Measurements from ENCODE around the gene CLDN12.

CLDN12 gene

DNA sequence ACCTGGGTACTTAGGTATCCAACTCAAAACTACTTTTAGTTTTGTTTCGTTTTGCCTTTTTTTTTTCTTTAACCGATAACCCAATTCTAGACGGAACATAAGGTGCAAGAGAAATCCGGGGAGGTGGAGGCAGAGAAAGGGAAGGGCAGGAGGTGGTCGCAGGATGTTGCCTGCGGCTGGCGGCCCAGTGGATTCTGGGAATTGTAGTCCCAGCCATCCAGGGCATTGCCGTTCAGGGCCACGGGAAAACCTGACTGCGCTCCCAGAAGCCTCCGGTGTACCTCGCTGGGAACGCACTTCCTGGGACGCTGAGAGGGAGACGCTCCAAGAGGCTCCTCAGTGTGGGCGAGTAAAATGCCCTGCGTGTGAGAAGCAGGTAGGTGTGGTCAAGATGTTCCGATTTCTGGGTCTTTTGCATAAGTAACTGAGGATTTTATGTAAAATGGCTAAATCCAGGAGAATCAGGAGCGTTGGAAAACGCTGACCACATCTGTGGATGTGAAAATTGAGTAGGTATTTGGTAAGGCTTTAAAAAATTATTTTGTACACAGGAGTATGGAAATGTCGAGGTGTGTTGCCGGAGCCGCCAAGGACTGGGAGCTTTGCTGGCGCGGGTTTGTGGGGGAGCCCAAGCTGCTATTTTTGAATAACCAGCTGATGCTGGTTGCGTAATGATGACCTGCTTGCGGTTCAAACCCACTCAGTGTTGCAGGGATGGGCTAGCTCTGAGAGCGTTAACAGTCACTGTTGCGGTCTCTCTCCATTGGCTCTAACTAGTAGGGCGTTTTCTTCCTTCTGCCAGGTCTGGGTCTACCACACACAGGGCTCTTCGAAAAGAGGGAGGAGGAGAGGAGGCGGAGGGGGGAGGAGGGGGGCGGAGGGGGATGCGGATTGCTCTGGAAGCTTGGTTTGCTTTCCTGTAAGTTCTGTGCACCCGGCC is at the start of gene CLDN12:
Gene CLDN12 (plus strand): TSS at position 288 of the 940 bp plus-strand sequence. CDS start 9,216 bp downstream, outside the sequence.
- DNase-seq = peak; percentile 84

DNA sequence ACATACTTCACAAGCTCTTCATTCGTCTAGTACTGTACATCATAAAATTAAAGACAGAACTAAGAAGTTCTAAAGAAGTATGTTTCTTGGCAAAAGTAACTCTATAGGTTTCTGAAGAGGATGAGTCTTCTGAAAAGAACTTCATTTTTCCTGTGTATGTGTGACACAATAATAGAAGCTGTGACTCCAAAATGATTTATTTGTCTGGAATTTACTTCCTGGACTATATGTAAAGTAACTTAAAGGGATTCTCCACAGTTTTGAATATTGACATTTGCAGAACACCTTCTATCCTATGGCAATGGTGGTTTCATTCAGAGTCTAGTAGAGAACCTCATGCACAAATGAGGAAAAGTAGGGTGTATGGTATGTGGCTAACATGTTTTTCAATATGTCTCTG is 19.8 kb upstream of the CLDN12 start:
- DNase-seq = no peak

DNA sequence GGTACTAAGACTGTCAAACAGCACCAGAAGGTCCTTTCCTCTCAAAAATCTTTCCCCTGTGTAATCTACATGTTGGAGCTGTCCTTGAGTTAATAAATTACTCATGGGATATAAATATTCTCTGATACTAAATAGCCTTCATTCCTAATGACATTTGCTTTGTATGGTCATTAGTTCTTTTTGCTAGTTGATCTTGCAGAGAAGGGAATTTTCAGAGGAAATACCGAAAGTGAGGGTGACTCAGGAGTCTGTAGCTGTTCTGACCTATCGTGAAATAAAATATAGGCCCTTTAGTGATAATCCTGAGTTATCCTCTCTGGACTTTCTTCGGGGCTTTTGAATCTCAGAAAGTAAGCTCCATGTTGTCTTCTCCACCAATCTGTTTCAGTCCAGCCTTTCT is 19.4 kb upstream of the CLDN12 start:
- no peak for DNase-seq

DNA sequence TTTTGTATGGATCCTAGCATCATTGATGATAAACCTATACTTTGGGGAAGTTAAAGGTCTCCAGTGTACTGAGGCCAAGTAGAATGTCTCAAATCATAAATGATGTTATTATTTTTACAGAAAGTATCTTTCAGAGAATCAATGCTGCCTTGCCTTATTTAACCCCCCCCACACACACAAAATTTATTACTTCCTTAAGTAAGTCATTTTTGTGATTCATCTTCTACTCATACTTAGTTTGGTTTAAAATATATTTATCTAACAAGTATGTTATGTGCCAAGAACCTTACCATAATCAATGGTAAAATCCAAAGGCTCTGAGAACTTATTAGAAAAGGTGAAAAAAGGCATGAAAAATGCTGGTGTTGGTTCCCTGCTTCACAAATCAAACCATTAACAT is 18.8 kb upstream of the CLDN12 start:
- no peak for DNase-seq

DNA sequence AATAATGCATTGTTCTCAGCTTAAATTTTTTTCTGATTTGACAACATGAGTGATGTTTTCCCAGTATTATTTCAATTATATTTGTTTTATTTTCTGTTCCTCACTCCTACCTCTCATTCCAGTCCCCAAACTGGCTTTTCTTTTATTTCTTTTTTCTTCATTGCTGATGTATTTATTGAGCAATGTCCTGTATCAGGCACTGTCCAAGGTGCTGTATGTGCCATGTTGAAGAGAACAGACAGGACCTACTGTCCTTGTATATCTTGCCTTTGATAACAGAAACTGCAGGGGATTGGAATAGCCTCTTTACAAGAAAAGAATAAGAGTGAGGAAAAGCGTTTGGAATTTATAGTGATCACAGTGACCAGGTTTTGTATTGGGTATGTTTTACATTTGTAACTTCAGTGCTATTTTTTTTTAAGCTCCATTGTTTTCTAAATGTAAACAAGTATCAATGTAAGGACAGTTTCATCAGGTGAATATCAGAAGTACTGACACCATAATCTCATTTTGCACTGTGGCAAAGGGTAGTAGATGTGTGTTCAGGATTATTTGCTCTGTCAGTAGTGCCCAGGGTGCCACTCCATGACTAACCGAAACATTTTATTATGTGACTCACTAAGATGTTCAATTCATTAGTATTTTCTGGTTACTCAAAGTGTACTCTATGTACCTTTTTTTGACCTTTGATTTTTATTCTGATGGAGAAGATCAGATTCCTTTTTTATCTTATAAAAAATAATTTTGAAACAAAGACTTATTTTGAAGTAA is 15.6 kb upstream of the CLDN12 start:
- no peak for DNase-seq

DNA sequence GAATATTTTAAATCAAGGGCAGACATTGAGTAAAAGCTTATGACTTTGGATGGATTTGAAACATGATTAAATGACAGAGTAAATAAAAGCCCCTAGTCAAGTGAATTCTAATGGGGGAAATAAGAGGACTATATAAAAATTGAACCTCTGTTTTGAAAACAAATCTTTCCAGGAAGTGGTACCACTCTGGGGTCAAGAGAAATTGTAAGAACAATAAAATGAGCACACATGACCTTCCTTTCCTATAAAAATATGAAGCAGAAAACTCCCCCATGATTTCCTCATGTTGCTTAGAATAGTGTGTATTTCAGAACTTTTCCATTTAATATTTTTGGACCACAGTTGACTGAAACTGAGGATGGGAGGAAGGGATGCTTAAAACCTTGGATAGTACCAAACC is 12.3 kb upstream of the CLDN12 start:
- DNase-seq = no peak

DNA sequence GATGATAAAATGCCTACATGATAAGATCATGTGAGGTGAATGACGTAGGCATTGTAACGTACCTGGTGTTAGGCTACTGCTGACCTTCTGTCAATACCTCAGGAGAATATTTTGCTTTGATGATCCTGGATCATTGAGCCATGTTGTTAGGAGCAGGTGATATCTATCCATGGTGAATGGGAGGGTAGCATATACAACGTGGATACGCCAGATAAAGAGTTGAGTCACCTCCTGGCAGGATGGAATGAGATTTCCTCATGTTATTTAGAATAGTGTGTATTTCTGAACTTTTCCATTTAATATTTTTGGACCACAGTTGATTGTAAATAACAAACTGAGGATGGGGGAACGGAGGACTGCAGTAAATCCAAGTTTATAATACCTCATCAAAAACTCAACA is 11.8 kb upstream of the CLDN12 start:
- DNase-seq = no peak

DNA sequence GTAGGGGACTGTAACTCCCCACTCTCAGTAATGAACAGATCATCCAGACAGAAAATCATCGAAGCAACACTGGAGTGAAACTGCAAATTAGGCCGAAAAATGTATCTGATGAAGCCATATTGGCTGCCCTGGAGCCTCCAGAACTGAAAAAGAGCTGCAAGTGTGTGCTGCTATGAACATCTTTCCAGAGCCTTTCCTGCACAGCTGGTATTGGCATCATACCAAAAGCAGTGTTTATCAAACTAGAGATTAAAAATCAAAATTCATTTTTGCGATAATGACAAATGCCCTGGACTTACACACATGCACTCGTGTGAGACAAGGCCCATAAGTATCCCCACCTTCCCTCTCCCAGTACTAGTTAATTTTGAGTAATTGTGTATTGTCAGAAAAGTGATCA is 6.8 kb upstream of the CLDN12 start:
- DNase-seq = no peak

DNA sequence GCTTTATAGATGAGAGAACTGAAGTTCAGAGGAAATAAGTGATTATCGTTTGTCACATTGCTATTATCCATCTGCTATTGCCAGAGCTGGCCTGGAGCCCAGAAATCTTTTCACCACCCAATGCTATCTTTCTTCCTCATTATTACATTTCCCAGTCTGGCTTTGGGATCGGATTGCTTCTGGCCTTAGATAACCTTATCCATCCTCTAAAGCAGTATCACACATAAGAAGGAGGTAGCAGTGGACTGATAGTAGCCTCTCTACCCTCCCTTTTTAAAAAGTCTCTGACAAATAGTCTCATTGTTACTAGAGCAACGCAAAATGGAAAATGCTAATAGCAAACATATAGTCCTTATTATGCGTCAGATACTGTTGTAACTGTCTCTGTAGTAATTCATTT is 1.3 kb upstream of the CLDN12 start:
- DNase-seq = no peak

DNA sequence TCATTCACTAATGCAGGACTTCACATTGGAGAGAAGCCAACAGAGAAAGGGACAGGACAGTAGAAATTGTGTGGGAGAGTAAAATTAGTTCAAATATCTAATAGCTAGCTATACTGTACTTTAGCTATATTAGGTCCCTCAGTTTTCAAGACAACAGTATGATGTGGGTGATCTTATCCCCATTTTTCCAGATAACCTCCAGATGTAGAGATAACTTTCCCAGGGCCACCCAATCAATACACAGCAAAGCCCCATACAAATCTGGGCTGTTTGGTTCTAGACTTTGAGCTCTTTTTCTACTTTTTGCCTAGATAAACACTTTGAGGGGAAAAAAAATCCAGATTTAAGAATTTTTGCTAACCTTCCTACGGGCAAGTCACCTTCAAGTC is 482 bp upstream of the CLDN12 start:
- DNase-seq = no peak

DNA sequence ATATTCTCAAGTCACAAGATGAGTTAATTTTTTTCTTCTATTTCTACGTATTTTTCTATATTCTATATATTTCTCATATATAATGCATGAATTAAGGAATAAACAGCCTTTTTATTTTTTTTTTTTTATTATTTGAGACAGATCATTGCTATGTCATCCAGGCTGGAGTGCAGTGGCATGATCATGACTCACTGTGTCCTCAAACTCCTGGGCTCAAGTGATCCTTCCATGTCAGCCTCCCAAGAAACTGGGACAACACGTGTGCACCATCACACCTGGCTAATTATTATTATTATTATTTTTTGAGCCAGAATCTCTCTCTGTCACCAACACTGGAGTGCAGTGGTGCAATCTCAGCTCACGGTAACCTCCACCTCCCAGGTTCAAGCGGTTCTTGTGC is 1.5 kb downstream of the CLDN12 start:
- DNase-seq = no peak

DNA sequence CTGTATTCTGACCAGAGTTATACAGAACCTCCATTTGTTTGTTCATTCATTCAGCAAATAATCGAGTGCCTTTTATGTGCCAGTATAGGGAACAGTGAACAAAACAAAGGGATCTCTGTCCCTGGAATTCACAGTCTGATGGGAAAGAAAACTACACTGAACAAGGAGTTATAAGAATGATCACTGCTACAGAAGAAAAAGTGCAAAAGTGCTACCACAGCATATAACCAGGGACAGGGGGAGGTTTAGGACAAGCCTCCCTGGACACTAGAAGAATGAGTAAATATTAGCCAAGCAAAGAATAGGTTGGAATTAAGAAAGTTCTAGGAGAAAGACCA is 4.2 kb downstream of the CLDN12 start:
- no peak for DNase-seq

DNA sequence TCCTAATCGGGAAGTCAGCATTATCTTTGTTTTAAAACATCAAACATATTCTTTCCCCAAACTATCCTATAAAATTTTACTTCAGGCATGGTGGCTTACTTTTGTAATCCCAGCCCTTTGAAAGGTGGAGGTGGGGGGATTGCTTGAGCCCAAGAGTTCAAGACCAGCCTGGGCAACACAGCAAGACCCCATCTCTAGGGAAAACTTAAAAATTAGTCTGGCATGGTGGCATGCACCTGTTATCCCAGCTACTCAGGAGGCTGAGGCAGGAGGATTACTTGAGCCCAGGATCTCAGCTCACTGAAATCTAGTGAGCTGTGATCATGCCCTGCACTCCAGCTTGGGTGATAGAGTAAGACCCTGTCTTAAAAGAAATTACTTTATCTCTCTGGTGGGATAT is 4.9 kb downstream of the CLDN12 start:
- no peak for DNase-seq

DNA sequence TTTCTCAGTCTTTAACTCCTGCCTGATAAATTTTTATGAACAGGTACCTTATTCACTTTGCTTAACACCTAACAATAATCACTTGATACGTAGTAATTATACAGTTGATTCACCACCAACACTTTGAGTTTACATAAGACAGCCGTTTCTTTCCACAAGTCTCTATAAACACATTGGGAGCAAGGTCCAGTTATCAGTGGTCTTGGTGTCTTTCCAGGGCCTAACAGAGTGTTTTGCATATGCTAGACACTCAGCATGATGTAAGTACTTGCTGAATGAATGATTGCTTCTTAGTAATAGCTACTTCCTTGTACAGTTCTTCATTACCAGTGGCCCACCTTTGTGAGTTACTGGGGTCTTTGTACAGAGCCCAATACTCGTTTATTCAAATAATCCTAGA is 6.4 kb downstream of the CLDN12 start:
- no peak for DNase-seq

DNA sequence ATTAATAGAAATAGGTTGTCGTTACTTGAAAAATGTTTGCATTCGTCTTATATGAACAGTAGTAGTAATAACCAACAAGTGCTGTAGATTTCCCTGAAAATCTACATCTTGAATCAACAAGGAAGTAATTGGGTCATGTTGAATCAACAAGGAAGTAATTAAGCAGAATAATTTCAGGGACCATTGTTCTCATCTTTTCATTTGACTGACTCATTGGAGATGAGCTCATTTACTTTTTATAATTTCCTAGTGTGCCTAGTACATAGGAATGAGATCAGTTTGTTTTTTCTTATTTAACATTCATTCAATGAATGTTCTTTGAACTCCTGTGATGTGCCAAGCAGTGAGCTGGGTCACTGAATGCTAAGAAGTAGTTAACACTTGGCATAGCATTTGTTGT is 8.2 kb downstream of the CLDN12 start:
- no peak for DNase-seq

DNA sequence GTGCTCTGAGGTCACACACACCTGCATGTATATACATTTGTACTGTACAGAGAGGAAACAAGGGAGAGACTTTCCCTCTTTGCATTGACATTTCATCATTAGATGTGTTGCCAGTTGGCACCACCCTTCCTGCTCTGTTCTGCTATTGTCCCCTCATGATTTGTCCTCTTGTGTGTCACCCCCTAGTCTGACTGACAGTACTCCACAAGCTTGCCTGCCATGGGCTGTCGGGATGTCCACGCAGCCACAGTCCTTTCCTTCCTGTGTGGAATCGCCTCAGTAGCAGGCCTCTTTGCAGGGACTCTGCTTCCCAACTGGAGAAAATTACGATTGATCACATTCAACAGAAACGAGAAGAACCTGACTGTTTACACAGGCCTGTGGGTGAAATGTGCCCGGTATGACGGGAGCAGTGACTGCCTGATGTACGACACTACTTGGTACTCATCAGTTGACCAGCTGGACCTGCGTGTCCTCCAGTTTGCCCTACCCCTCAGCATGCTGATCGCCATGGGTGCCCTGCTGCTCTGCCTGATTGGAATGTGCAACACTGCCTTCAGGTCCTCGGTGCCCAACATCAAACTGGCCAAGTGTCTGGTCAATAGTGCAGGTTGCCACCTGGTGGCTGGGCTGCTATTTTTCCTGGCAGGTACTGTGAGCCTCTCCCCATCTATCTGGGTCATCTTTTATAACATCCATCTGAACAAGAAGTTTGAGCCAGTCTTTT is 9.4 kb downstream of the CLDN12 start:
- no peak for DNase-seq

DNA sequence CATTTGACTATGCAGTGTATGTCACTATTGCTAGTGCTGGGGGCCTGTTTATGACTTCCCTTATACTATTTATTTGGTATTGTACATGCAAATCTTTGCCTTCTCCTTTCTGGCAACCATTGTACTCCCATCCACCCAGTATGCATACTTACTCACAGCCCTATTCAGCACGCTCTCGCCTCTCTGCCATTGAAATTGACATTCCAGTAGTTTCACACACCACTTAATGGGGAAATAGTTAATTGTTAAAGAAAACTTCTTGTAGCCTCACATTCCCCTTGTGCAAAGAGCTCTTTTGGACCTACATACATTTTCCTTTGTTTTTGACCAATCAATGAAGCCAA is 9.9 kb downstream of the CLDN12 start:
- no peak for DNase-seq

DNA sequence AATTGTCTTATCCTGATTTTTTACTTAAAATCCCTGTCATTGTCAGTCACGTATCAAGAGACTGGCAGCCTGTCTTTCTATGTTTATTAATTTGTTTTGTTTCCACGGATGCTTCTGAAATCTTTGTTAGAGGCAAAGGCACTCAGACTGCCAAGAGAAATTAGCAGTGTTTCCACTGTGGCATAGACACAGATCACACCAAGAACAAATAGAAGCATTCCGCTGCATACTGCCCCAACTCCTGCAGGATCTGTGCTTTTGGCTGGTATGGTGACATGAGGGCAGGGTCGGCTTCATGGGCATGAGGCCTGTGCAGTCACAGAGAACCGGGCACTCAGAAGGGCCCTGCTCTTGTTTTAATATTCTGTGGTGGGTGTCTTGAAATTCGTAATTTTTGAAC is 18.4 kb downstream of the CLDN12 start:
- no peak for DNase-seq

DNA sequence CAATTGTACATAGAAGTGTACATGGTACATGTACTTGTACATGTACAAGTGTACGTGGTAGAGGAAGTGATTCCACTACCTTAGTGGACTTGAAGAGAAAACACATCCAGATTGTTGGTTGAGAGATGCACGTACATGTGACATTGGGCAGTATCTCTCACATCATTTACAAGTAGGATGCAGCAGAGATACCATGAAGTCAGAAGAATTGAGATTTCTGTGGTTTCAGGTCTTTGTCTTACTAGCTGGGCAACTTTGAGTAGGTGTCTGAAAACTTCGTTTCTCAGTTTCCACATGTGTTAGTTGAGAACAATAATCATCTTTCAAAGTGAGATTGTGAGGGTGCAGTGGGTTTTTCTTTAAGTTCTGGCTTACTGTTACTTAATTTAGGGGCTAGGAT is 21.5 kb downstream of the CLDN12 start:
- DNase-seq = no peak

DNA sequence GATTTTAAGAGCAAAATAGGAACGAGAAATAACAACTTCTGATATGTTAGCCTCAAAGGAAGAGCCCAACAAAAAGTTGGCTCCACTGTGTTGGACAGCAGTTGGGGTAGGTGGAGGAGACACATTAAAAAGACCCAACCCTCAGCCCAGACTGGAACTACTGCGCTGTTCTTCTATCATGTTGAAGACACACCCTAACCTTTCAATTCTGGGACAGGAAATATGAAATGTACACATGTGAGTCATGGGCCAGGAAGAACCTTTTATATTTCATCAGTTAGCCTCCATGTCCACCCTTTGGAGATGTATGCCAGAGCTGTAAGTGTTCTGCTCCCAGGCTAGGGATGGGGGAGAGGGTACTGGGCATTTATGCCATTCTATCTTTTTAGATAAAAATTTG is 22.1 kb downstream of the CLDN12 start:
- DNase-seq = no peak

DNA sequence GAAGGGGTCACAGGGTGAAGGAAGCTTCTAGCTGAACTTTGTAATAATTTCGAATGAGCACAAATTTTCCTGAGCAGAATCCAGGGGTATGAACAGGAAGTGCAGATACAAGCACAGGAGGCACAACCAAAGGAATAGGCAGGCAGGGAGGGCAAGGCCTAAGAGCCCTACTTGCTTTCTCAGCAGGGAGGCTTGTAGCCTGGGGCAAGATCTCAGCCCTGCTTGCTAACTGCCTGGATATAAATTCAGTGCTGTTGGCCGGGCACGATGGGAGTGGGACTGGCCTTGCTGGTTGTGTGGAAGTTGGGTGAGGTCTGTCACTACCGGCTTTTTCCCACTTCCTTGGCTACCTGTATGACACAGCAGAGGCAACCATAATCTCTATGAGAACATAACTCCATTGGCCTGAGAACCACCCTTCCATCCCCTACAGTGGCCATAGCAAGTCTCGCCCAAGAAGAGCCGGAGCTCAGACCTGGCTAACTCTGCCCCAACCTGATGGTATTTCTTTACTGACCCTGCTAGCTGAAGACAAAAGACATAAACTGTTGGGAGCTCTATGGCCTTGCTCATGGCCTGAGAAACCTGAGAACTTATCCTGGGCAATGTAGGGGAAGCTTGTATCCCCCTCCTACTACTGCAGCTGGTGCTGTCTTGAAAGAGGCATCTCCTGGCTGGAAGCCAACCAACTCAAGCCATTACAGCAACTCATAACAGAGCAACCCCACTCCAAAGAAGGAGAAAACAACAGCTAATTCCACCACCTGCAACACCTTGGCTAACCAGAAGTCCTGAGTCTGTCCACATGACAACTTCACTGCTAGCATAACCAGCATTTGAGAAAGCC is 27.6 kb downstream of the CLDN12 start:
- no peak for DNase-seq

DNA sequence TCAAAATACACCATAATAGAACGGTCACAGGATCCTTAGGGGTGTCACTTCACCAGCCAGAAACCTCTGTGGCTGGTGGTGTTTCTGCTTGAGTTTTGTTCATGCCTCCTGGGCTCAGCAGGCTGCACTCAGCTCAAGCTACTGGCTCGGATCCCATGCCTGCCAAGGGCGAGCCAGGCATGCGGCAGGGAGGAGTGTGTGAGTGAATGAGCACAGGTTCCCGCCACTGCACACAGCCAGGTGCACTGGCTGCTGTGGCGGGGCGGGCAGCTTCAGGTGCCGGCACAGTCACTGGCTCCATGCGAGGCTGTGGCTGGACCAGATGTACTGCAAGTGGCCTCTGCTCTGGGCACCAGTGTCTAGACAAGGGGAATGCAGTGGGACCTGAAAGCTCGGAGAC is 29.5 kb downstream of the CLDN12 start:
- DNase-seq = no peak

DNA sequence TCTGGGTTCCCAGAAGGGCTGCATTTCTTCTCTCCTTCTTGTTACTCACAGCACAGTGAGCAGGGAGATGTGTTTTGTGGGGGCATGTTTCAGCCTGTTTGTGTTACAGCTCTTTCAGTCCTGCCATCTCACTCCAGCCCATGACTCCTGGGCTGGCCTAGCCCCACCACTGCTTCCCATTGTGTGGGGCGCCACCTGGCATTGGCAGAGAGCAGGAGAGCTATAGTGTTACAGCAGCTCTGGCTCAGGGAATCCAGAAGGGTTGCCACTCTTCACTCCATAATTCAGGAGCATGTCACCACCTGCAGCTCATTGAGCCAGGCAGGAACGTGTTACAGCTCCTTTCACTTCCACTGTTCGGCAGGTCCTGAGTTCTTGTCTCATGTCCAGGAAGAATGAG is 30.0 kb downstream of the CLDN12 start:
- DNase-seq = no peak

Measured in right forelimb (tissue), 1 donor.